HepG2 (cell line): ENCODE data around the gene ZNF624. TPM values are rescaled to one million over a fixed set of nuclear protein-coding genes. Genes with fewer than 3 reads are reported as not detected.
A peak's percentile ranks its signal among the peaks of the same experiment; 100 is the strongest.

Source experiments
- ADNP ChIP-seq: sonication (generic); formaldehyde crosslinking; IDR thresholded peaks from 2 replicates; pipeline ENCODE4 v1.4.0; 2020; ENCODE audit warnings: missing genetic modification reagents
- BCL6 ChIP-seq: IDR thresholded peaks from 2 replicates; pipeline ENCODE4 v1.6.1; 2016; ENCODE audit warnings: missing genetic modification reagents, missing compliant biosample characterization
- ESRRA ChIP-seq: sonication (generic); formaldehyde crosslinking; IDR thresholded peaks from 2 replicates; pipeline ENCODE4 v1.5.1; 2020; ENCODE audit warnings: mild to moderate bottlenecking, low read depth, missing genetic modification reagents
- IRF2 ChIP-seq: IDR thresholded peaks from 2 replicates; pipeline ENCODE4 v1.6.1; 2018; ENCODE audit warnings: missing genetic modification reagents, missing compliant biosample characterization
- KDM3A ChIP-seq: IDR thresholded peaks from 2 replicates; pipeline ENCODE4 v1.6.1; 2018; ENCODE audit warnings: low read depth, missing compliant biosample characterization
- MED8 ChIP-seq: sonication (generic); formaldehyde crosslinking; IDR thresholded peaks from 2 replicates; pipeline ENCODE4 v1.8.1; 2023; ENCODE audit warnings: mild to moderate bottlenecking, missing genetic modification reagents; ENCODE audit not compliant: insufficient replicate concordance
- MYC ChIP-seq: sonication (generic); formaldehyde crosslinking; IDR thresholded peaks from 2 replicates; pipeline ENCODE4 v1.9.0; 2021; ENCODE audit warnings: missing genetic modification reagents, borderline replicate concordance
- NFE2 ChIP-seq: sonication (generic); formaldehyde crosslinking; IDR thresholded peaks from 2 replicates; pipeline ENCODE4 v1.4.0; 2020; ENCODE audit warnings: missing genetic modification reagents
- NFYC ChIP-seq: IDR thresholded peaks from 2 replicates; pipeline ENCODE4 v1.6.1; 2016; ENCODE audit warnings: missing genetic modification reagents, missing compliant biosample characterization
- NR2F1 ChIP-seq, 2 experiments: fragments of 450-650 bp in 1 of 2; formaldehyde crosslinking in 1 of 2; IDR thresholded peaks; 2 replicates each; pipeline versions ENCODE4 v1.5.0 to v1.6.1; 2016 to 2020; ENCODE audit warnings: mild to moderate bottlenecking in 1 of 2, missing compliant biosample characterization in 1 of 2, missing genetic modification reagents in 1 of 2, moderate library complexity in 1 of 2
- PPARG ChIP-seq: conservative IDR thresholded peaks from 2 replicates; pipeline ENCODE4 v1.6.1; 2016; ENCODE audit warnings: missing biosample characterization, missing genetic modification reagents
- RFXAP ChIP-seq: sonication (generic); formaldehyde crosslinking; IDR thresholded peaks from 2 replicates; pipeline ENCODE4 v1.4.0; 2020; ENCODE audit warnings: missing genetic modification reagents, borderline replicate concordance
- TAF1 ChIP-seq: sonication (generic); formaldehyde crosslinking; IDR thresholded peaks from 2 replicates; pipeline ENCODE4 v1.4.0; 2020; ENCODE audit warnings: missing genetic modification reagents
- TOE1 ChIP-seq: sonication (generic); formaldehyde crosslinking; IDR thresholded peaks from 2 replicates; pipeline ENCODE4 v1.4.0; 2020; ENCODE audit warnings: mild to moderate bottlenecking, missing genetic modification reagents
- ZBTB3 ChIP-seq: sonication (generic); formaldehyde crosslinking; IDR thresholded peaks from 2 replicates; pipeline ENCODE4 v1.4.0; 2020; ENCODE audit warnings: low read depth, mild to moderate bottlenecking, moderate library complexity, missing genetic modification reagents, borderline replicate concordance
- ZNF563 ChIP-seq: sonication (generic); formaldehyde crosslinking; IDR thresholded peaks from 2 replicates; pipeline ENCODE4 v1.8.0; 2022; ENCODE audit warnings: mild to moderate bottlenecking, moderate library complexity, missing genetic modification reagents
- polyA plus RNA-seq, 8 experiments: library from polyadenylated mRNA; depleted of rRNA in 3 of 8; stranded (reverse) in 7 of 8; unstranded in 1 of 8; fragments of >200 nt; fragmentation: Illumina TruSeq in 4 of 8; extraction: Trizol in 4 of 8; gene quantifications; 2 replicates each; pipeline versions ENCODE4 v1.2.1 to v1.2.3, GENCODE V29; 2011 to 2016; ENCODE audit warnings: low read depth in 4 of 8, missing spikeins in 1 of 8, mixed read lengths in 1 of 8; ENCODE audit not compliant: insufficient read depth in 1 of 8
- total RNA-seq, 5 experiments: library from RNA; depleted of rRNA; stranded (reverse); fragments of >200 nt; fragmentation: Illumina TruSeq; extraction: Trizol; gene quantifications; 2 replicates each; pipeline ENCODE4 v1.2.3, GENCODE V29; 2016; ENCODE audit warnings: low read depth in 1 of 5
- TF ChIP-seq, protein P1 (sequence below): sonication (generic); formaldehyde crosslinking; IDR thresholded peaks from 2 replicates; pipeline ENCODE4 v1.5.1; 2020; ENCODE audit warnings: mild to moderate bottlenecking, missing genetic modification reagents
- TF ChIP-seq, protein P2 (sequence below): IDR thresholded peaks from 2 replicates; pipeline ENCODE4 v1.6.1; 2016; ENCODE audit warnings: control low read depth
- TF ChIP-seq, protein P3 (sequence below): sonication (generic); formaldehyde crosslinking; IDR thresholded peaks from 2 replicates; pipeline ENCODE4 v1.5.0; 2020; ENCODE audit warnings: mild to moderate bottlenecking, missing genetic modification reagents
- TF ChIP-seq, protein P4 (sequence below): sonication (generic); formaldehyde crosslinking; IDR thresholded peaks from 2 replicates; pipeline ENCODE4 v1.4.0; 2020; ENCODE audit warnings: missing genetic modification reagents, borderline replicate concordance
- TF ChIP-seq, protein P5 (sequence below): sonication (generic); formaldehyde crosslinking; IDR thresholded peaks from 2 replicates; pipeline ENCODE4 v1.5.1; 2020; ENCODE audit warnings: missing genetic modification reagents, mild to moderate bottlenecking, borderline replicate concordance

The ZNF624 gene
- total and polyA plus RNA-seq, 2 of the 13 experiments (the other 11 are each of a cell fraction or from before 2014, with no cell fraction given), result 0.75 to 3.5 TPM

DNA sequence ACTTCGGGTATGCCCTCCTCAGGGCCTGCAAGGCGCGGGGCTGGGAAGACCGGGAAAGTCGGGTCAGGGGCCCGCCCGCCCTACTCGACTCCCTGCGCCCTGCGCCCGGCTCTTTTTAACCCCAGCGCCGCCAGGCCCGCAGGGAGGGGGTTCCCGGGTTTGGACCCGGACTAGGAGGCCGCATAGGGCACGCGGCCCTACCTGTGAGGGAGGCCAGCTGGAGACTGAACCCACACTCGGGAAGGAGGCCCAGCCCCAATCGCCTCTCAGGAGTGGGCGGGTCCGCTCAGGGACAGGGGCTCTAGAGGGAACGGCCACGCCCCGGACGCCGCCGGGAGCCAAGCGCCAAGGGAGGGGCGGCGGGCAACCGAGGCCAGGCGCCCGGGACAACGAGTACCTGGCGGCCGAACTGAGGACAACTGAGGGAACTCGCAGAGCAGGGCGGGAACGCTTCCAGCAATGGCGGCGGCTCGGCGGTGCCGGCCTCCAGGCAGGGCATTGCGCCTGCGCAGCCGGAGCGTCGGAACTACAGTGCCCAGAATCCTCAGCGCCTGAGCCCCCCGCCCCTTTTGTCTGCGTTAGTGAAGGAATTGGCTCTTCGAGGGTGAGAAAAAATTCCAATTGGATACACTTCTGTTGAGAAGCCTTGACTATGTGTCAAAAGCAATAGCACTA is at the start of gene ZNF624 (continued):
- TF ChIP-seq, protein P1, sequence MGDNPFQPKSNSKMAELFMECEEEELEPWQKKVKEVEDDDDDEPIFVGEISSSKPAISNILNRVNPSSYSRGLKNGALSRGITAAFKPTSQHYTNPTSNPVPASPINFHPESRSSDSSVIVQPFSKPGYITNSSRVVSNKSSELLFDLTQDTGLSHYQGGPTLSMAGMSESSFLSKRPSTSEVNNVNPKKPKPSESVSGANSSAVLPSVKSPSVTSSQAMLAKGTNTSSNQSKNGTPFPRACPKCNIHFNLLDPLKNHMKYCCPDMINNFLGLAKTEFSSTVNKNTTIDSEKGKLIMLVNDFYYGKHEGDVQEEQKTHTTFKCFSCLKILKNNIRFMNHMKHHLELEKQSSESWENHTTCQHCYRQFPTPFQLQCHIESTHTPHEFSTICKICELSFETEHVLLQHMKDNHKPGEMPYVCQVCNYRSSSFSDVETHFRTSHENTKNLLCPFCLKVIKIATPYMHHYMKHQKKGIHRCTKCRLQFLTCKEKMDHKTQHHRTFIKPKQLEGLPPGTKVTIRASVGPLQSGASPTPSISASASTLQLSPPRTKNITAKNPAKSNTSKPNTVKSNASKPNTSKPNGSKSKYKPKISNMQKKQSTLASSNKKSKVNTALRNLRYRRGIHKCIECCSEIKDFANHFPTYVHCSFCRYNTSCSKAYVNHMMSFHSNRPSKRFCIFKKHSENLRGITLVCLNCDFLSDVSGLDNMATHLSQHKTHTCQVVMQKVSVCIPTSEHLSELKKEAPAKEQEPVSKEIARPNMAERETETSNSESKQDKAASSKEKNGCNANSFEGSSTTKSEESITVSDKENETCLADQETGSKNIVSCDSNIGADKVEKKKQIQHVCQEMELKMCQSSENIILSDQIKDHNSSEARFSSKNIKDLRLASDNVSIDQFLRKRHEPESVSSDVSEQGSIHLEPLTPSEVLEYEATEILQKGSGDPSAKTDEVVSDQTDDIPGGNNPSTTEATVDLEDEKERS (CRISPR knock-in tag), result peak; percentile 87
- TF ChIP-seq, protein P2, sequence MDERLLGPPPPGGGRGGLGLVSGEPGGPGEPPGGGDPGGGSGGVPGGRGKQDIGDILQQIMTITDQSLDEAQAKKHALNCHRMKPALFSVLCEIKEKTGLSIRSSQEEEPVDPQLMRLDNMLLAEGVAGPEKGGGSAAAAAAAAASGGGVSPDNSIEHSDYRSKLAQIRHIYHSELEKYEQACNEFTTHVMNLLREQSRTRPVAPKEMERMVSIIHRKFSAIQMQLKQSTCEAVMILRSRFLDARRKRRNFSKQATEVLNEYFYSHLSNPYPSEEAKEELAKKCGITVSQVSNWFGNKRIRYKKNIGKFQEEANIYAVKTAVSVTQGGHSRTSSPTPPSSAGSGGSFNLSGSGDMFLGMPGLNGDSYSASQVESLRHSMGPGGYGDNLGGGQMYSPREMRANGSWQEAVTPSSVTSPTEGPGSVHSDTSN (CRISPR knock-in tag), result no peak
- TF ChIP-seq ADNP, result no peak
- TF ChIP-seq ZNF563 (CRISPR knock-in tag), result no peak
- TF ChIP-seq ESRRA, result peak; percentile 52
- peak; percentile 64 for TF ChIP-seq NFYC
- peak; percentile 48 for TF ChIP-seq BCL6
- TF ChIP-seq RFXAP (CRISPR knock-in tag), result peak; percentile 76
- TF ChIP-seq, protein P3, sequence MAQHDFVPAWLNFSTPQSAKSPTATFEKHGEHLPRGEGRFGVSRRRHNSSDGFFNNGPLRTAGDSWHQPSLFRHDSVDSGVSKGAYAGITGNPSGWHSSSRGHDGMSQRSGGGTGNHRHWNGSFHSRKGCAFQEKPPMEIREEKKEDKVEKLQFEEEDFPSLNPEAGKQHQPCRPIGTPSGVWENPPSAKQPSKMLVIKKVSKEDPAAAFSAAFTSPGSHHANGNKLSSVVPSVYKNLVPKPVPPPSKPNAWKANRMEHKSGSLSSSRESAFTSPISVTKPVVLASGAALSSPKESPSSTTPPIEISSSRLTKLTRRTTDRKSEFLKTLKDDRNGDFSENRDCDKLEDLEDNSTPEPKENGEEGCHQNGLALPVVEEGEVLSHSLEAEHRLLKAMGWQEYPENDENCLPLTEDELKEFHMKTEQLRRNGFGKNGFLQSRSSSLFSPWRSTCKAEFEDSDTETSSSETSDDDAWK (CRISPR knock-in tag), result no peak
- TF ChIP-seq IRF2 (CRISPR knock-in tag), result peak; percentile 64; the same call in 1 of the 2 replicates
- TF ChIP-seq MYC, result no peak; the same call in 1 of the 2 replicates
- peak; percentile 53; the same call in 1 of the 2 replicates for TF ChIP-seq PPARG (CRISPR knock-in tag)
- no peak for TF ChIP-seq NR2F1 (CRISPR knock-in tag; IDR thresholded peaks at IDR 0.05)
- TF ChIP-seq, protein P4, sequence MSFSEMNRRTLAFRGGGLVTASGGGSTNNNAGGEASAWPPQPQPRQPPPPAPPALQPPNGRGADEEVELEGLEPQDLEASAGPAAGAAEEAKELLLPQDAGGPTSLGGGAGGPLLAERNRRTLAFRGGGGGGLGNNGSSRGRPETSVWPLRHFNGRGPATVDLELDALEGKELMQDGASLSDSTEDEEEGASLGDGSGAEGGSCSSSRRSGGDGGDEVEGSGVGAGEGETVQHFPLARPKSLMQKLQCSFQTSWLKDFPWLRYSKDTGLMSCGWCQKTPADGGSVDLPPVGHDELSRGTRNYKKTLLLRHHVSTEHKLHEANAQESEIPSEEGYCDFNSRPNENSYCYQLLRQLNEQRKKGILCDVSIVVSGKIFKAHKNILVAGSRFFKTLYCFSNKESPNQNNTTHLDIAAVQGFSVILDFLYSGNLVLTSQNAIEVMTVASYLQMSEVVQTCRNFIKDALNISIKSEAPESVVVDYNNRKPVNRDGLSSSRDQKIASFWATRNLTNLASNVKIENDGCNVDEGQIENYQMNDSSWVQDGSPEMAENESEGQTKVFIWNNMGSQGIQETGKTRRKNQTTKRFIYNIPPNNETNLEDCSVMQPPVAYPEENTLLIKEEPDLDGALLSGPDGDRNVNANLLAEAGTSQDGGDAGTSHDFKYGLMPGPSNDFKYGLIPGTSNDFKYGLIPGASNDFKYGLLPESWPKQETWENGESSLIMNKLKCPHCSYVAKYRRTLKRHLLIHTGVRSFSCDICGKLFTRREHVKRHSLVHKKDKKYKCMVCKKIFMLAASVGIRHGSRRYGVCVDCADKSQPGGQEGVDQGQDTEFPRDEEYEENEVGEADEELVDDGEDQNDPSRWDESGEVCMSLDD (CRISPR knock-in tag), result peak; percentile 75; the same call in 1 of the 2 replicates
- no peak for TF ChIP-seq MED8
- TF ChIP-seq KDM3A (CRISPR knock-in tag), result peak; percentile 65; the same call in 1 of the 2 replicates
- no peak for TF ChIP-seq TOE1 (CRISPR knock-in tag)
- TF ChIP-seq ZBTB3 (CRISPR knock-in tag), result no peak
- peak; percentile 80 for TF ChIP-seq TAF1 (CRISPR knock-in tag)
- TF ChIP-seq, protein P5, sequence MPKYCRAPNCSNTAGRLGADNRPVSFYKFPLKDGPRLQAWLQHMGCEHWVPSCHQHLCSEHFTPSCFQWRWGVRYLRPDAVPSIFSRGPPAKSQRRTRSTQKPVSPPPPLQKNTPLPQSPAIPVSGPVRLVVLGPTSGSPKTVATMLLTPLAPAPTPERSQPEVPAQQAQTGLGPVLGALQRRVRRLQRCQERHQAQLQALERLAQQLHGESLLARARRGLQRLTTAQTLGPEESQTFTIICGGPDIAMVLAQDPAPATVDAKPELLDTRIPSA, result no peak
- TF ChIP-seq NFE2 (CRISPR knock-in tag), result no peak
